Trophoblast cell (in vitro differentiated cells and primary cell): ENCODE measurements around the gene TTC31.

Source experiments
- DNase-seq, 2 donors: peaks; one replicate each; pipeline ENCODE4 v3.0.0-alpha.2; 2016
- H2AFZ ChIP-seq: 2 replicates; pipeline ENCODE4 v1.6.1; 2013; ENCODE audit warnings: low read length, moderate library complexity, mild to moderate bottlenecking; ENCODE audit not compliant: insufficient read depth, poor library complexity
- H2AK5ac ChIP-seq: 2 replicates; pipeline ENCODE4 v1.6.1; 2013; ENCODE audit warnings: mild to moderate bottlenecking, low read length
- H2BK120ac ChIP-seq: 2 replicates; pipeline ENCODE4 v1.6.1; 2013; ENCODE audit warnings: low read length, mild to moderate bottlenecking, moderate library complexity; ENCODE audit not compliant: insufficient read depth, poor library complexity
- H2BK12ac ChIP-seq: 2 replicates; pipeline ENCODE4 v1.6.1; 2013; ENCODE audit warnings: mild to moderate bottlenecking, low read length, moderate library complexity
- H2BK5ac ChIP-seq: 2 replicates; pipeline ENCODE4 v1.6.1; 2013; ENCODE audit warnings: low read length, low read depth, moderate library complexity, mild to moderate bottlenecking; ENCODE audit not compliant: poor library complexity
- H3K14ac ChIP-seq: 2 replicates; pipeline ENCODE4 v1.6.1; 2013; ENCODE audit warnings: mild to moderate bottlenecking, low read length
- H3K18ac ChIP-seq: 2 replicates; pipeline ENCODE4 v1.6.1; 2013; ENCODE audit warnings: mild to moderate bottlenecking, low read length
- H3K23ac ChIP-seq: 2 replicates; pipeline ENCODE4 v1.6.1; 2013; ENCODE audit warnings: low read length
- H3K27ac ChIP-seq: 2 replicates; pipeline ENCODE4 v1.5.1; 2013; ENCODE audit warnings: low read depth, mild to moderate bottlenecking, inconsistent platforms, low read length, moderate library complexity
- H3K27me3 ChIP-seq: 2 replicates; pipeline ENCODE4 v1.6.1; 2013; ENCODE audit warnings: inconsistent platforms, mild to moderate bottlenecking, low read length, moderate library complexity; ENCODE audit not compliant: insufficient read depth
- H3K36me3 ChIP-seq, 2 experiments: 1 replicate in 1 of 2; 2 replicates in 1 of 2; pipeline ENCODE4 v1.6.1; 2013; ENCODE audit warnings: low read length in 2 of 2, mild to moderate bottlenecking in 2 of 2, moderate library complexity in 1 of 2; ENCODE audit not compliant: insufficient read depth in 2 of 2, control insufficient read depth in 1 of 2
- H3K4ac ChIP-seq: 2 replicates; pipeline ENCODE4 v1.6.1; 2013; ENCODE audit warnings: low read depth, mild to moderate bottlenecking, low read length, moderate library complexity
- H3K4me1 ChIP-seq, 2 experiments: 1 replicate in 1 of 2; 2 replicates in 1 of 2; pipeline ENCODE4 v1.6.1; 2013; ENCODE audit warnings: low read length in 2 of 2, mild to moderate bottlenecking in 2 of 2, moderate library complexity in 1 of 2; ENCODE audit not compliant: insufficient read depth in 2 of 2, control insufficient read depth in 1 of 2
- H3K4me2 ChIP-seq: 2 replicates; pipeline ENCODE4 v1.6.1; 2013; ENCODE audit warnings: inconsistent platforms, mild to moderate bottlenecking, low read length, moderate library complexity
- H3K4me3 ChIP-seq: 2 replicates; pipeline ENCODE4 v1.5.1; 2013; ENCODE audit warnings: mild to moderate bottlenecking, low read depth, low read length, inconsistent platforms
- H3K79me1 ChIP-seq: one replicate; pipeline ENCODE4 v1.6.1; 2013; ENCODE audit warnings: low read length
- H3K79me2 ChIP-seq: 2 replicates; pipeline ENCODE4 v1.6.1; 2013; ENCODE audit warnings: low read length, mild to moderate bottlenecking; ENCODE audit not compliant: control insufficient read depth, insufficient read depth, poor library complexity
- H3K9ac ChIP-seq: 2 replicates; pipeline ENCODE4 v1.6.1; 2013; ENCODE audit warnings: mild to moderate bottlenecking, low read length
- H3K9me3 ChIP-seq: 2 replicates; pipeline ENCODE4 v1.6.1; 2013; ENCODE audit warnings: low read depth, mild to moderate bottlenecking, control low read depth, inconsistent platforms, low read length; ENCODE audit not compliant: insufficient read depth
- H4K12ac ChIP-seq: 2 replicates; pipeline ENCODE4 v1.6.1; 2013; ENCODE audit warnings: low read depth, mild to moderate bottlenecking, low read length, moderate library complexity
- H4K8ac ChIP-seq: 2 replicates; pipeline ENCODE4 v1.6.1; 2013; ENCODE audit warnings: low read depth, mild to moderate bottlenecking, low read length, moderate library complexity
- H4K91ac ChIP-seq: one replicate; pipeline ENCODE4 v1.6.1; 2013; ENCODE audit warnings: low read depth, mild to moderate bottlenecking, low read length, moderate library complexity
- WGBS: extraction: QIAGEN DNeasy Blood & Tissue Kit; methylation state at CpG from one replicate; pipeline ENCODE4 v1.1.7; 2013; ENCODE audit warnings: missing lambda C conversion rate; ENCODE audit not compliant: insufficient read length, insufficient coverage; ENCODE audit errors: extremely low coverage; 5-methylcytosine and 5-hydroxymethylcytosine counted together

The TTC31 gene

DNA sequence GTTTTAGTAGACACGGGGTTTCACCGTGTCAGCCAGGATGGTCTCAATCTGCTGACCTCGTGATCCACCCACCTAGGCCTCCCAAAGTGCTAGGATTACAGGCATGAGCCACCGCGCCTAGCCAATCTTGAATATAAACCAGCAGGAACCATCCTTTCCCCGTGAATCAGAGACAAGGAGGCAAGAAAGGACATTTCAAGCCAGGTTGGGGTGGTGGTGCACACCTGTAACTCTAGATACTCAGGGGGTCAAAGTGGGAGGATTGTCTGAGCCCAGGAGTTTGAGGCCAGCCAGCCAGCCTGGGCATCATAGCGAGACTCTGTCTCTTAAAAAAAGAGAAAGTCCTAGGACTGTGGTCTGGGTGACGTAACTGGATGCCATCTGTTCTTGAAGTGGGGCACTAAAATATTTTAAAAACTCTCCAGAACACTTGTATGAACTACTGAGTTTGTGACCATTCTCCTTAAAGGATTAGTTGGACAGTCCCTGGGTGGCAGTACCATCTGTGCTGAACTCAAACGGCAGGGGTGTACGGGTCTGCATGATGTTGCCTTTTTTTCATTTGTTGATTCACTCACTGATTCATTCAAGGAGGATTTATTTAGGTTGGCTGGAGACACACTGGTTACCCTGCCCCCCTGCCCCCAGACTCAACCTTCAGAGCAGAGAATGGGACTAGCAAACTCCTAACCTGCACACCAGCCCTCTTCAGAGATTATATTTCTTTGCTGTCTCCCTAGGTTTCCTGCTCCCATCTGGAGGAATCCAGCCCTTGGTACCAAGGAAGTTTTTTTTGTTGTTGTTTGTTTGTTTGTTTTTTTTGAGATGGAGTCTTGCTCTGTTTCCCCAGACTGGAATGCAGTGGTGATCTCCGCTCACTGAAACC is 28.5 kb downstream of the TTC31 start:
- Histone ChIP-seq H3K14ac (no peak overlapping the region), H3K79me2 (peaks cover 8% of the 10 kb centered on the region), H4K12ac (no peak overlapping the region), H3K4ac (no peak overlapping the region), H2BK12ac (no peak overlapping the region), H3K18ac (no peak overlapping the region), H2AFZ (no peak overlapping the region), H4K91ac (no peak overlapping the region), H2BK5ac (no peak overlapping the region), H3K9me3 (peaks cover 12% of the 10 kb centered on the region), H3K4me1 (peaks cover 12 to 14% of the 10 kb centered on the region in 2 experiments), H3K4me2 (no peak overlapping the region), H3K23ac (no peak overlapping the region), H3K4me3 (no peak overlapping the region), H4K8ac (no peak overlapping the region), H3K27me3 (peaks cover 59% of the 10 kb centered on the region), H3K79me1 (peaks cover 12% of the 10 kb centered on the region), H3K9ac (no peak overlapping the region), H3K36me3 (no peaks in the 10 kb centered on the region), H2AK5ac (no peak overlapping the region), H3K27ac (no peak overlapping the region), H2BK120ac (no peak overlapping the region)
- no peak for DNase-seq
- no CpG with 5 or more reads among the region's 11 CpGs for WGBS

DNA sequence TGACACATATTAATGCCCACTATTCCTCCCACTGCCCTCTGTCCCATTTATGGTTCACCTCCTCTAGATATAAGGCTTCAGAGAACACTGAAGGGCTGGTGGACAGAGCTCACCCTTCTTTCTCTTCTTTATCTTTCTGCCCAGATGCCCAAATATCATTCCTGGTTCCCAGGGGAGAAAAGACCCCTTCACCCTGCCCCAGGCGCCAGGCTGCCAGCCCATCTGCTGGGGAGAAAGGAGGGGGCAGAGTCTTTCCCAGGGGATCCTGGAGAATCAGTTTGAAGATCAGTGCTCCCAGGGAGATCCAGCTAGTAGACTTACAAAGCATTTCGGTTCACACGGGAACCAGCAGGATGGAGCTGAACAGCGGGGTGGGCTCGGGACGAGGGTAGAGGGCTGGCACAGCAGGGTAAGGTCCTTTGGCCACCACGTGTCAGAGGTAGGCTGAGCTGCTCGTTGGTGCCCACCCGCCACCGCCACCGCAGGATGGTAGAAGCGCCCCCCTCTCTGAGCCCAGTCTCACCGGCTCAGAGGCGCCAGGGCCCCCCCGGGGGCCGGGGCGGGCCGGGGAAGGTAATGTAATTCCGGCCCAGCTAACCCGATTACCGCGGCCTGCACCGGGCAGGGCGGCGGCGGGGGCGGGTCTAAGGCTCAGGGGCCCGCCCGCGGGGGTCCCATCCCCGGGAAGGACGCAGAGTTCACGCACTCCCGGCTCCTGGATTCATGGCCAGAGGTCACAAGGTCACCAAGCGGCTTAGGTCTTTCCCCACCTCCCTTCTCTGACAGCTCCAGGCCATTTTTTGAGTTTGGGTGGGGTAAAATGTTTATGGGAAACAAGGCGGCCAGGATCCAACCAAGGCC is 30.1 kb downstream of the TTC31 start:
- no peak overlapping the region for H3K23ac ChIP-seq
- no peak overlapping the region for H3K4ac ChIP-seq
- H3K14ac ChIP-seq = no peak overlapping the region
- peaks cover 6 to 10% of the 10 kb centered on the region in 2 experiments for H3K4me1 ChIP-seq
- H3K79me2 ChIP-seq = peaks cover 1% of the 10 kb centered on the region
- H3K36me3 ChIP-seq = no peaks in the 10 kb centered on the region
- no peak overlapping the region for H2BK120ac ChIP-seq
- H2BK12ac ChIP-seq = no peak overlapping the region
- no peak overlapping the region for H4K8ac ChIP-seq
- DNase-seq = no peak
- H4K12ac ChIP-seq = no peak overlapping the region
- no peak overlapping the region for H3K27ac ChIP-seq
- H3K27me3 ChIP-seq = peaks cover 72% of the 10 kb centered on the region
- H2BK5ac ChIP-seq = no peak overlapping the region
- no peak overlapping the region for H3K4me2 ChIP-seq
- no peak overlapping the region for H2AK5ac ChIP-seq
- H3K79me1 ChIP-seq = peaks cover 1% of the 10 kb centered on the region
- H3K9me3 ChIP-seq = peaks cover 16% of the 10 kb centered on the region
- H3K18ac ChIP-seq = no peak overlapping the region
- no peak overlapping the region for H3K9ac ChIP-seq
- no peak overlapping the region for H2AFZ ChIP-seq
- H4K91ac ChIP-seq = no peak overlapping the region
- WGBS = no CpG with 5 or more reads among the region's 36 CpGs
- no peak overlapping the region for H3K4me3 ChIP-seq

DNA sequence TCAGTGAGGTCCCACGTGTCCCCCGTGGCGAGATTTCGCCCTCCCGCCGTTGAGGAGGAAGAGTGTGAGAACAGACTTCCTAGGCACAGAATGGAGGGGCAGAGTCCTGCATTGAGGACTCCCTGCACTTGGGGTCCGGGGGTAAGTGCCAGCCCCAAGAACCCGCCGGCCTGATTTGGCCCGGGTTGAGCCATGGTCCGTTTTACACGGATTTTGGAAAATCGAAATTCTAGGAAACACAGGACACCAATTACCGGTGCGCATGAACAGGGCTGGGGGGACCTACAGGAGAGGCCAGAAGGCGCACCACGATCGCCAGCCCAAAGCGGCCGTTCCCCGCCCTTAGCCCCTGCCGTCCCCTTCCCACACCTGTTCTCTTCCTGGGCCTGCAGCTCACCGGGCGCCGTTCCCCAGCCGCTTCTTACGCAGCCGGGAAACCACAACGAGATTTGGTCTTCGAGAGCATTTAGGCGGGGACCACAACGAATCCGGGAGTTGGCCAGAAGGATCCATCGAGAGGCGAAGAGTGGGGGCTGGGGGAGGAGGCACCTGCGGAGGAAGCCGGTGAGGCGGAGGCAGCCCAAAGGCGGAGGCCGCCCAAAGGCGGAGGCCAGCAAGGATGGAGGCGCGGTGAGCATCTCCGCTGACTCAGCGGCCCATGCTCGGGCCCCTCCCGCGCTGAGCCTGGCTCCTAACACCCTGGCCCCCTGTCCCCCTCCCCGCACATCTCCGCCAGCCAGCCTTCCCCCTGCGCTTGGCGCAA is 30.9 kb downstream of the TTC31 start:
- H3K4me3 ChIP-seq = no peak overlapping the region
- no peak overlapping the region for H2BK12ac ChIP-seq
- no peak overlapping the region for H4K8ac ChIP-seq
- peaks cover 77% of the 10 kb centered on the region for H3K27me3 ChIP-seq
- H3K14ac ChIP-seq = no peak overlapping the region
- DNase-seq = no peak
- no peak overlapping the region for H3K9ac ChIP-seq
- H3K4me2 ChIP-seq = no peak overlapping the region
- H3K18ac ChIP-seq = no peak overlapping the region
- H3K36me3 ChIP-seq = no peaks in the 10 kb centered on the region
- no peaks in the 10 kb centered on the region for H3K79me1 ChIP-seq
- no peak overlapping the region for H3K4ac ChIP-seq
- H3K23ac ChIP-seq = no peak overlapping the region
- no peak overlapping the region for H4K91ac ChIP-seq
- no peak overlapping the region for H3K27ac ChIP-seq
- peaks cover 16% of the 10 kb centered on the region for H3K9me3 ChIP-seq
- H4K12ac ChIP-seq = no peak overlapping the region
- no peak overlapping the region for H2BK5ac ChIP-seq
- no peak overlapping the region for H2BK120ac ChIP-seq
- no peak overlapping the region for H2AK5ac ChIP-seq
- no CpG with 5 or more reads among the region's 52 CpGs for WGBS
- H2AFZ ChIP-seq = no peak overlapping the region
- peaks cover 6 to 10% of the 10 kb centered on the region in 2 experiments for H3K4me1 ChIP-seq
- H3K79me2 ChIP-seq = no peaks in the 10 kb centered on the region
